WTC11 (cell line): Measurements from ENCODE around the gene STPG4. TPM values are rescaled to one million over a fixed set of nuclear protein-coding genes. Genes with fewer than 3 reads are reported as not detected.

Experiments used
- ATAC-seq: fragments of 200-7000 bp; cut with Tn5 transposase; 2 replicates; pipeline ENCODE4 v1.10.0; 2021; ENCODE audit warnings: mild to moderate bottlenecking, moderate library complexity
- CTCF ChIA-PET: fragments of 300-600 bp; sonication (Branson Sonifier 250); formaldehyde crosslinking; loops from one replicate; lab custom pipeline; 2021; ENCODE audit warnings: antibody characterized with exemption; lab: Charles Lee
- POLR2A ChIA-PET: fragments of 350-600 bp; sonication (Branson Sonifier 250); formaldehyde crosslinking; loops from one replicate; lab custom pipeline; 2021; ENCODE audit warnings: antibody characterized with exemption; lab: Charles Lee
- DNase-seq: peaks from one replicate; pipeline ENCODE4 v3.0.0; 2021; ENCODE audit warnings: low spot score
- H3K27ac Mint-ChIP-seq: 2 replicates; pipeline ENCODE4 v1.8.0; 2021; ENCODE audit warnings: mixed read lengths
- H3K27me3 Mint-ChIP-seq: 2 replicates; pipeline ENCODE4 v1.8.0; 2021; ENCODE audit warnings: low read depth, mild to moderate bottlenecking, moderate library complexity, mixed read lengths
- H3K36me3 Mint-ChIP-seq: 2 replicates; pipeline ENCODE4 v1.8.0; 2021; ENCODE audit warnings: mixed read lengths
- H3K4me1 Mint-ChIP-seq: 2 replicates; pipeline ENCODE4 v1.8.0; 2022; ENCODE audit warnings: mixed read lengths
- H3K4me3 Mint-ChIP-seq: 2 replicates; pipeline ENCODE4 v1.8.0; 2021; ENCODE audit warnings: mild to moderate bottlenecking, moderate library complexity, mixed read lengths
- H3K9me3 Mint-ChIP-seq: 2 replicates; pipeline ENCODE4 v1.8.0; 2021; ENCODE audit warnings: mixed read lengths
- ATF1 ChIP-seq: sonication (generic); formaldehyde crosslinking; IDR thresholded peaks from 2 replicates; pipeline ENCODE4 v1.8.1; 2023; ENCODE audit warnings: mild to moderate bottlenecking, moderate library complexity, missing genetic modification reagents
- CREB1 ChIP-seq: sonication (generic); formaldehyde crosslinking; IDR thresholded peaks from 2 replicates; pipeline ENCODE4 v1.8.0; 2023; ENCODE audit warnings: mild to moderate bottlenecking, missing genetic modification reagents
- CREM ChIP-seq: sonication (generic); formaldehyde crosslinking; IDR thresholded peaks from 2 replicates; pipeline ENCODE4 v1.8.1; 2022; ENCODE audit warnings: mild to moderate bottlenecking, missing genetic modification reagents, moderate library complexity
- FOXK1 ChIP-seq: sonication (generic); formaldehyde crosslinking; IDR thresholded peaks from 2 replicates; pipeline ENCODE4 v1.8.0; 2022; ENCODE audit warnings: mild to moderate bottlenecking, moderate library complexity, missing genetic modification reagents
- JAZF1 ChIP-seq: fragments of 250-450 bp; sonication (Bioruptor Pico); IDR thresholded peaks from 2 replicates; pipeline ENCODE4 v1.9.0; 2021; ENCODE audit warnings: moderate library complexity, mild to moderate bottlenecking, inconsistent platforms
- JUN ChIP-seq: sonication (generic); formaldehyde crosslinking; IDR thresholded peaks from 2 replicates; pipeline ENCODE4 v1.8.0; 2023; ENCODE audit warnings: mild to moderate bottlenecking, missing genetic modification reagents
- KAT7 ChIP-seq: sonication (generic); formaldehyde crosslinking; IDR thresholded peaks from 2 replicates; pipeline ENCODE4 v1.8.1; 2023; ENCODE audit warnings: missing genetic modification reagents, mild to moderate bottlenecking, borderline replicate concordance
- NFATC4 ChIP-seq: fragments of 250-450 bp; sonication (Bioruptor Pico); IDR thresholded peaks from 2 replicates; pipeline ENCODE4 v1.9.0; 2021; ENCODE audit warnings: mild to moderate bottlenecking
- NR1H2 ChIP-seq: sonication (generic); formaldehyde crosslinking; IDR thresholded peaks from 2 replicates; pipeline ENCODE4 v1.9.0; 2021; ENCODE audit warnings: mild to moderate bottlenecking, moderate library complexity, missing genetic modification reagents
- PRRX2 ChIP-seq: fragments of 250-450 bp; sonication (Bioruptor Pico); IDR thresholded peaks from 2 replicates; pipeline ENCODE4 v1.8.0; 2021; ENCODE audit warnings: mild to moderate bottlenecking
- SMAD3 ChIP-seq: sonication (generic); formaldehyde crosslinking; IDR thresholded peaks from 2 replicates; pipeline ENCODE4 v1.8.0; 2022; ENCODE audit warnings: missing genetic modification reagents, mild to moderate bottlenecking, borderline replicate concordance
- ZNF219 ChIP-seq: sonication (generic); formaldehyde crosslinking; IDR thresholded peaks from 2 replicates; pipeline ENCODE4 v1.8.0; 2023; ENCODE audit warnings: missing genetic modification reagents, mild to moderate bottlenecking, borderline replicate concordance
- ZNF396 ChIP-seq: fragments of 250-450 bp; sonication (Bioruptor Pico); IDR thresholded peaks from 2 replicates; pipeline ENCODE4 v1.8.0; 2021; ENCODE audit warnings: mild to moderate bottlenecking, moderate library complexity, borderline replicate concordance
- total RNA-seq: library from RNA; stranded (reverse); gene quantifications from 3 replicates; pipeline ENCODE4 v1.2.3, GENCODE V29; 2021
- TF ChIP-seq, protein P1 (sequence below): fragments of 250-450 bp; sonication (Bioruptor Pico); IDR thresholded peaks from 2 replicates; pipeline ENCODE4 v1.8.0; 2021; ENCODE audit warnings: mild to moderate bottlenecking
- TF ChIP-seq, protein P2 (sequence below): sonication (generic); formaldehyde crosslinking; IDR thresholded peaks from 2 replicates; pipeline ENCODE4 v1.8.0; 2022; ENCODE audit warnings: mild to moderate bottlenecking, missing genetic modification reagents
- TF ChIP-seq, protein P3 (sequence below): sonication (generic); formaldehyde crosslinking; IDR thresholded peaks from 2 replicates; pipeline ENCODE4 v1.8.0; 2023; ENCODE audit warnings: mild to moderate bottlenecking, missing genetic modification reagents
- TF ChIP-seq, protein P4 (sequence below): fragments of 250-450 bp; sonication (Bioruptor Pico); IDR thresholded peaks from 2 replicates; pipeline ENCODE4 v1.9.0; 2021; ENCODE audit warnings: moderate library complexity, mild to moderate bottlenecking, inconsistent platforms, borderline replicate concordance
- TF ChIP-seq, protein P5 (sequence below): sonication (generic); formaldehyde crosslinking; IDR thresholded peaks from 2 replicates; pipeline ENCODE4 v1.8.1; 2023; ENCODE audit warnings: mild to moderate bottlenecking, moderate library complexity, missing genetic modification reagents

STPG4 gene
- total RNA-seq, 1 experiment from 2014 or later, result not detected

DNA sequence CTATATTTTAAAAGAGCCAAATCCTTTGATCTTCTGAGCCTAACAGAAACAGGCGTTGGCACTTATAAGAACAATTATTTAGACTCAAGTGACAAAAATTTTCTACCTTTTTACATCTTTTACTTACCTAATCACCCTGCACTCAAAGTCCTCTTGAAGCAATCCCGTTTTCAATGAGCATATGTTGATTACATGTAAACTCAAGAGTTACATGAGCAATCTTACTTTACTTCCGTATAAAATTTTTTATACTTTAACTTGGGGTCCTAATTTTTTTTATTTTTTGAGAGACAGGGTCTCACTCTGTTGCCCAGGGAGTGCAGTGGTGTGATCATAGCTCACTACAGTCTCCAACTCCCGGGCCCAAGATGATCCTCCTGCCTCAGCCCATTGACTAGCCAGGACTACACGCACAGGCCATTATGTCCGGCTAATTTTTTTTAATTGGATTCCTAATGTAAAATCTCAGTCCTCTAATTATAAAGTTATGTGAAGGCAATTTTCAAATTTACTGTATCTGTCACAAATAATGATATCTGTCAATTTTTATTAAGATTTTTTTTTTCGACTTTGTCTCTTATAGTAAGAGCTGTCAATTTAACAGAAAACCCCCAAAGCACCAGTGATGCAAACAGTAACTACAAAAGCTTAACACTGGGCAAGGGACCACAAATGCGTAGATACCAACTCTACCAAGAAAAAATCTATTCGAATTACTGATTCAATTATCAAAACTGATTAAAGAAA, 19.1 kb upstream of the STPG4 start:
- POLR2A ChIA-PET, result no interaction called here
- peak overlapping the region; percentile 92 for H3K4me3 Mint-ChIP-seq
- no peak for TF ChIP-seq ZNF396 (CRISPR knock-in tag)
- no peak for TF ChIP-seq CREM
- no peak for TF ChIP-seq NR1H2 (CRISPR knock-in tag)
- TF ChIP-seq, protein P1, sequence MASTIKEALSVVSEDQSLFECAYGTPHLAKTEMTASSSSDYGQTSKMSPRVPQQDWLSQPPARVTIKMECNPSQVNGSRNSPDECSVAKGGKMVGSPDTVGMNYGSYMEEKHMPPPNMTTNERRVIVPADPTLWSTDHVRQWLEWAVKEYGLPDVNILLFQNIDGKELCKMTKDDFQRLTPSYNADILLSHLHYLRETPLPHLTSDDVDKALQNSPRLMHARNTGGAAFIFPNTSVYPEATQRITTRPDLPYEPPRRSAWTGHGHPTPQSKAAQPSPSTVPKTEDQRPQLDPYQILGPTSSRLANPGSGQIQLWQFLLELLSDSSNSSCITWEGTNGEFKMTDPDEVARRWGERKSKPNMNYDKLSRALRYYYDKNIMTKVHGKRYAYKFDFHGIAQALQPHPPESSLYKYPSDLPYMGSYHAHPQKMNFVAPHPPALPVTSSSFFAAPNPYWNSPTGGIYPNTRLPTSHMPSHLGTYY (CRISPR knock-in tag), result no peak
- no peak for TF ChIP-seq PRRX2 (CRISPR knock-in tag)
- TF ChIP-seq FOXK1 (CRISPR knock-in tag), result no peak
- no peak for TF ChIP-seq ATF1 (CRISPR knock-in tag)
- TF ChIP-seq CREB1, result no peak
- no peak for TF ChIP-seq JAZF1
- TF ChIP-seq SMAD3 (CRISPR knock-in tag), result no peak
- TF ChIP-seq, protein P2, sequence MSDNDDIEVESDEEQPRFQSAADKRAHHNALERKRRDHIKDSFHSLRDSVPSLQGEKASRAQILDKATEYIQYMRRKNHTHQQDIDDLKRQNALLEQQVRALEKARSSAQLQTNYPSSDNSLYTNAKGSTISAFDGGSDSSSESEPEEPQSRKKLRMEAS (CRISPR knock-in tag), result no peak
- TF ChIP-seq KAT7 (CRISPR knock-in tag), result no peak
- no peak for TF ChIP-seq JUN (CRISPR knock-in tag)
- no peak for TF ChIP-seq ZNF219 (CRISPR knock-in tag)
- TF ChIP-seq, protein P3, sequence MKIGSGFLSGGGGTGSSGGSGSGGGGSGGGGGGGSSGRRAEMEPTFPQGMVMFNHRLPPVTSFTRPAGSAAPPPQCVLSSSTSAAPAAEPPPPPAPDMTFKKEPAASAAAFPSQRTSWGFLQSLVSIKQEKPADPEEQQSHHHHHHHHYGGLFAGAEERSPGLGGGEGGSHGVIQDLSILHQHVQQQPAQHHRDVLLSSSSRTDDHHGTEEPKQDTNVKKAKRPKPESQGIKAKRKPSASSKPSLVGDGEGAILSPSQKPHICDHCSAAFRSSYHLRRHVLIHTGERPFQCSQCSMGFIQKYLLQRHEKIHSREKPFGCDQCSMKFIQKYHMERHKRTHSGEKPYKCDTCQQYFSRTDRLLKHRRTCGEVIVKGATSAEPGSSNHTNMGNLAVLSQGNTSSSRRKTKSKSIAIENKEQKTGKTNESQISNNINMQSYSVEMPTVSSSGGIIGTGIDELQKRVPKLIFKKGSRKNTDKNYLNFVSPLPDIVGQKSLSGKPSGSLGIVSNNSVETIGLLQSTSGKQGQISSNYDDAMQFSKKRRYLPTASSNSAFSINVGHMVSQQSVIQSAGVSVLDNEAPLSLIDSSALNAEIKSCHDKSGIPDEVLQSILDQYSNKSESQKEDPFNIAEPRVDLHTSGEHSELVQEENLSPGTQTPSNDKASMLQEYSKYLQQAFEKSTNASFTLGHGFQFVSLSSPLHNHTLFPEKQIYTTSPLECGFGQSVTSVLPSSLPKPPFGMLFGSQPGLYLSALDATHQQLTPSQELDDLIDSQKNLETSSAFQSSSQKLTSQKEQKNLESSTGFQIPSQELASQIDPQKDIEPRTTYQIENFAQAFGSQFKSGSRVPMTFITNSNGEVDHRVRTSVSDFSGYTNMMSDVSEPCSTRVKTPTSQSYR (CRISPR knock-in tag), result no peak
- no peak for TF ChIP-seq NFATC4 (CRISPR knock-in tag)
- TF ChIP-seq, protein P4, sequence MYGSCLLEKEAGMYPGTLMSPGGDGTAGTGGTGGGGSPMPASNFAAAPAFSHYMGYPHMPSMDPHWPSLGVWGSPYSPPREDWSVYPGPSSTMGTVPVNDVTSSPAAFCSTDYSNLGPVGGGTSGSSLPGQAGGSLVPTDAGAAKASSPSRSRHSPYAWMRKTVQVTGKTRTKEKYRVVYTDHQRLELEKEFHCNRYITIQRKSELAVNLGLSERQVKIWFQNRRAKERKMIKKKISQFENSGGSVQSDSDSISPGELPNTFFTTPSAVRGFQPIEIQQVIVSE (CRISPR knock-in tag), result no peak
- TF ChIP-seq, protein P5, sequence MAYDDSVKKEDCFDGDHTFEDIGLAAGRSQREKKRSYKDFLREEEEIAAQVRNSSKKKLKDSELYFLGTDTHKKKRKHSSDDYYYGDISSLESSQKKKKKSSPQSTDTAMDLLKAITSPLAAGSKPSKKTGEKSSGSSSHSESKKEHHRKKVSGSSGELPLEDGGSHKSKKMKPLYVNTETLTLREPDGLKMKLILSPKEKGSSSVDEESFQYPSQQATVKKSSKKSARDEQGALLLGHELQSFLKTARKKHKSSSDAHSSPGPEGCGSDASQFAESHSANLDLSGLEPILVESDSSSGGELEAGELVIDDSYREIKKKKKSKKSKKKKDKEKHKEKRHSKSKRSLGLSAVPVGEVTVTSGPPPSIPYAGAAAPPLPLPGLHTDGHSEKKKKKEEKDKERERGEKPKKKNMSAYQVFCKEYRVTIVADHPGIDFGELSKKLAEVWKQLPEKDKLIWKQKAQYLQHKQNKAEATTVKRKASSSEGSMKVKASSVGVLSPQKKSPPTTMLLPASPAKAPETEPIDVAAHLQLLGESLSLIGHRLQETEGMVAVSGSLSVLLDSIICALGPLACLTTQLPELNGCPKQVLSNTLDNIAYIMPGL (CRISPR knock-in tag), result no peak
- no peak overlapping the region for H3K27ac Mint-ChIP-seq
- no peaks in the 10 kb centered on the region for H3K9me3 Mint-ChIP-seq
- CTCF ChIA-PET, result no interaction called here
- no peak for DNase-seq
- H3K27me3 Mint-ChIP-seq, result peaks cover 3% of the 10 kb centered on the region; the same call in 1 of the 2 replicates
- no peak for ATAC-seq
- H3K4me1 Mint-ChIP-seq, result peaks cover 75% of the 10 kb centered on the region
- H3K36me3 Mint-ChIP-seq, result peaks cover 34% of the 10 kb centered on the region
